Measurements from ENCODE around the gene CCL15.

CCL15 gene

GRCh38 chr17:36011201-36011600 lies 9.8 kb upstream of the CCL15 start:
- in situ Hi-C loops (cut with MboI; ENCODE audit: low sequenced_read_pairs, unreplicated experiment), result no loop called here
- TF ChIP-seq CTCF (IDR thresholded peaks at IDR 0.05; ENCODE audit: borderline replicate concordance, control extremely low read depth, extremely low read depth, insufficient read depth, missing control alignments), result no peak
- DNase-seq (ENCODE audit: low spot score), result no peak

- in situ Hi-C loops (cut with MboI; ENCODE audit: low sequenced_read_pairs, unreplicated experiment), result no loop called here
- TF ChIP-seq CTCF (IDR thresholded peaks at IDR 0.05; ENCODE audit: borderline replicate concordance, control extremely low read depth, extremely low read depth, insufficient read depth, missing control alignments), result peak; percentile 31
- DNase-seq (ENCODE audit: low spot score), result no peak
Observed at GRCh38 chr17:36008998-36009665, 7.8 kb upstream of the CCL15 start.

GRCh38 chr17:36004594-36005108 lies 3.3 kb upstream of the CCL15 start:
- in situ Hi-C loops (cut with MboI; ENCODE audit: low sequenced_read_pairs, unreplicated experiment), result no loop called here

GRCh38 chr17:36002631-36003030 lies 1.3 kb upstream of the CCL15 start:
- in situ Hi-C loops (cut with MboI; ENCODE audit: low sequenced_read_pairs, unreplicated experiment), result no loop called here
- no peak for TF ChIP-seq CTCF (IDR thresholded peaks at IDR 0.05; ENCODE audit: borderline replicate concordance, control extremely low read depth, extremely low read depth, insufficient read depth, missing control alignments)
- no peak for DNase-seq (ENCODE audit: low spot score)

More at GRCh38 chr17:36004594-36005108, 3.3 kb upstream of the CCL15 start:
- no peak for TF ChIP-seq CTCF (IDR thresholded peaks at IDR 0.05; ENCODE audit: borderline replicate concordance, control extremely low read depth, extremely low read depth, insufficient read depth, missing control alignments)
- no peak for DNase-seq (ENCODE audit: low spot score)

- TF ChIP-seq CTCF (IDR thresholded peaks at IDR 0.05; ENCODE audit: borderline replicate concordance, control extremely low read depth, extremely low read depth, insufficient read depth, missing control alignments), result no peak
- in situ Hi-C loops (cut with MboI; ENCODE audit: low sequenced_read_pairs, unreplicated experiment), result no loop called here
- DNase-seq (ENCODE audit: low spot score), result no peak
Observed at GRCh38 chr17:36001862-36002603, 680 bp upstream of the CCL15 start.

- in situ Hi-C loops (cut with MboI; ENCODE audit: low sequenced_read_pairs, unreplicated experiment), result no loop called here
- no peak for TF ChIP-seq CTCF (IDR thresholded peaks at IDR 0.05; ENCODE audit: borderline replicate concordance, control extremely low read depth, extremely low read depth, insufficient read depth, missing control alignments)
- no peak for DNase-seq (ENCODE audit: low spot score)
Observed at GRCh38 chr17:36000732-36001109, 632 bp downstream of the CCL15 start.
